Measurements from ENCODE around the gene ESRRG.
"Not testable (repeated sequence)": the region's sequence is repeated elsewhere in the genome, so short reads cannot be mapped to it uniquely, and the experiment has no call there.

ESRRG gene

DNA sequence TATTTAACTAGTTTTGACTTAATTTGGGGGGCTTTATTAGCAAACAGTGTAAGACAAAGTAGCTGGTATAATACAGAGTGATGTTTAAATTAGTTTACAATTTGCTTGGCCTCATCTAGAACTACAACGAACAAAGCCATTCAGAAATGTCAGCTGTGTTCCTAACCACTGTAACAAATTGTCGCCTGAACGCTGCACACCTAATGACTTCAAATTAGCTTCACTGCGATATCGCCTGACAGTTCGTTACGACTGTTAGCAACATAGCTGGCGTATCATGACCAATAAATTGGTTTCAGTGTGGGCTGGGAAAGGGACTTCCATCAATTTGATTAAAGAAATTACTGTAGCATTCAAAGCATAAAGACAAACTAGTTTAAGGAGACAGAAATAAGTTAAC is 160.1 kb downstream of the ESRRG start:
- DNase-seq (ENCODE audit: low spot score) = no peak

GRCh38 chr1:216562383-216562782 is 160.8 kb downstream of the ESRRG start:
- no peak for DNase-seq (ENCODE audit: low spot score)

DNA sequence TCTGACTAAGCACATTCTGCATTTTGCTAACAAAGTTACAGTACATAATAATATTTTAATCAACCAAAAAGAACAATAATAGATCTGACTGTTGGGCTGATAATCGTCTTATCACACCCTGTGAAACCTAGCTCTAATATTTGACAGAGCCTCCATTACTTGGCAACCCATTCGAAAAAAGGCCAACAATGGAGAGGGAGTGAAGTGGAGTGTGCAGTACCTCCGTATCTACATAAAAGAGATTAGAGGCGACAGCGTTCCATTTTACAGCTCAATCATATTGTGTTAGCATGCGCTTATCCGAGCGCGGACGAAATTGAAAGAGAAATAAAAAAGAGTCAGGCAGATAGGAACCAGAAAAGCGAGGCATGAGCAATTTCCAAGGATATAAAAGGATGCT is 162.7 kb downstream of the ESRRG start:
- DNase-seq (ENCODE audit: low spot score) = no peak

DNA sequence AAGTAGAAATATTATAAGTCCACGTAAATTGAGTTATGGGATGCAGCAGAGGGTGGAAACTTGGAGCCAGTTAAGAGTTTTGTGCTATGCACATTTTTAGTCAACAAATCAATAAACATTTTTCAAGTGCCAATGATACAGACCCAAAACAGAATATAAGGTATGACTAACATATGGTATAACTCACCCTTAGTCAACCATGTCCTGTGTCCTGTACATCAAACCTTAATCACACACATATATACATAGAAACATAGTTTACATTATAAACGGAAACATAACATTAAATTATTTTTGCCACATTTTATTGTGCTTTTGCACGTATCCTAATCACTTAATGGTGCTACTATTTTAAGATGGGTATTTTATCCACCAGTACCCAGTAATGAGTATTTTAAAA is 163.9 kb downstream of the ESRRG start:
- no peak for DNase-seq (ENCODE audit: low spot score)

DNA sequence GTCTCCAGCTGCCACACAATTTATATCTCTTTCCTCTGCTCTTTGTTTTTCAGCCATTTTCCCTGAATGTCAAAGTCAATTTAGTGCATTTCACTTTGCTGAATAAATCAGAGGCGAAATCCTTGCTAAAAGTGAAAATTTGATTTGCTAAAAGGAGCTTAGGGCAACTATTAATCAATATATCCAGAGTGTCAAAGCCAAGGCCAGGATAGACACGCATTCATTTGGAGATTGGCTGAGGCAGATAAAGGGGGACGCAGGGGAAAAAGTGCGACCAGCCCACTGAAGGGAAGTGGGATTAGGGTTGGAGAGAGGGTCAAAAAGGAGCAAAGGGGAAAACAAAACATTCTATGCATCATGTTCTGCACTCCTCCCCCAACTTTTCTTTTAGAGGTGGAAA is 167.6 kb downstream of the ESRRG start:
- no peak for DNase-seq (ENCODE audit: low spot score)

DNA sequence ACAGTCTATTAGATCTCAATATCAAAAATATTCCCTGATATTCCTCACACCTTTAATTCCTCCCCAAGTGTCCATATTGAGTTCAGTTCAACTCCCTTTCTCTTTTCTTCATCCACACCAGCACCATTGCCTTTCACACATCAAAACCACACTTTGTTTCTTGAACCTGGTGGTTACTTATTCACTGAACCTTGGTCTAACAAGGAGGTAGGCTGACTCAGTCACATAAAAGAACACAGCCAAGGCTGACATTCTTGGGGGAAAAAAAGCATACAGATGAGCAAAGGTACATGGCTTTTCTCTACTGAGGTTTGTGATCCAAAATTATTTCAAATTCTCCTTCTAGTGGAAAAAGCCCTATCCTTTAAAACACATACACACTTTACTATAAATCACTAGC is 168.3 kb downstream of the ESRRG start:
- no peak for DNase-seq (ENCODE audit: low spot score)

- no peak for DNase-seq (ENCODE audit: low spot score)
Observed at GRCh38 chr1:216553766-216554165, 169.5 kb downstream of the ESRRG start.

GRCh38 chr1:216553040-216553439 is 170.2 kb downstream of the ESRRG start:
- DNase-seq (ENCODE audit: low spot score) = no peak

- no peak for DNase-seq (ENCODE audit: low spot score)
Observed at GRCh38 chr1:216549796-216550195, 173.4 kb downstream of the ESRRG start.

DNA sequence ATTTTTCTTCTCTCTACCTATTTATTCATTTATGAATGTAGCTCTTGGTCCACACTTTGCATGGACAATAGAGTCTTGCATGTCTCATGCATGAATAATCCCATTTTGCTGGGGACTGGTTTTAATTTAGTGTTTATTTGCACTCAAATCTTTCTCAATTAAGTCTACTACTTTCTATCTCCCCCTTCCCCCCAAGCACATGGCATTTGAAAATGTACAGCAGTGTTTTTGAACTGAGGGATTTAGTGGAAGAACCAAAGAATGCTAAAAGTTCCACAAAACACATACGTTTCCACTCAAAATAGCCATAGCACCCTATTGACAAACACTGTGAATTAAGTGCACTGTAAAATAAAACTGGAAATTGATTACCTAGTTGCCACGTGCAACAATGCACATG is 180.5 kb downstream of the ESRRG start:
- DNase-seq (ENCODE audit: low spot score) = no peak

GRCh38 chr1:216542263-216542662 is 181.0 kb downstream of the ESRRG start:
- DNase-seq (ENCODE audit: low spot score) = no peak

DNA sequence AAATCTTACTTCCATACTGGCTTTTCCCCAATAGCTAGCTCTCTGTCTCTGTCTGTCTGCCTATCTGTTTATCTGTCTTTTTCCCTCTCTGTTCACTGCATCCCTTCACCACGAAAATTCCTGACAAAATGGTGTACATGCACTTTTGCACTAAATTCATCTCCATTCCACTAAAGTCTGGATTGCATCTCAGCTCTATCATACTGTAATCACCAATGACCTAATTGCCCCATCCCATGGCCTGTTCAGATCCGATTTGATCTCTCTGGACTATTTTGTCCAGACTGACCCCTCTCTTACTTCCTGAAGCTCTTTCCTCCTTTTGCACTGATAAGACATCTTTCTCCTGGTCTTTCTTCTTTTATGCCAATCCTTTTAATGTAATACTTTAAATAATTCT is 187.5 kb downstream of the ESRRG start:
- DNase-seq (ENCODE audit: low spot score) = no peak

DNA sequence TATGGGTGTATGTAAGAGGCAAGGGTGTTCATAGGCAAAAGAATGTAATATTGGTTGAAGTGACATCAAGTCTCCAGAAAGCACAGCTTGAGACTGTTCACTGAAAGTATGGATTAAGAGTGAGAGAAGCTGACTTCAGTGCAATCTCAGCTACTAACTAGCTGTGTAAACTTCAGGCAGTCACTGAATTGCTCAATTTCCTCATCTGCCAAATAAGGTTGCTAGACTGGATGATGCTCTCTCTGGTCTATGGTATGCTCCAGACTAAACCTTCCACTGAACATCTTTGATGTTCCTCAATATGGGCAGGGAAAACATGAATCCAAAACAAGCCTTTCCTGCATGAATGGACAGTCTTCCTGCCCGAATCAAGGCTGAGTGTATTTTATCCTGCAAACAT is 188.2 kb downstream of the ESRRG start:
- no peak for DNase-seq (ENCODE audit: low spot score)

DNA sequence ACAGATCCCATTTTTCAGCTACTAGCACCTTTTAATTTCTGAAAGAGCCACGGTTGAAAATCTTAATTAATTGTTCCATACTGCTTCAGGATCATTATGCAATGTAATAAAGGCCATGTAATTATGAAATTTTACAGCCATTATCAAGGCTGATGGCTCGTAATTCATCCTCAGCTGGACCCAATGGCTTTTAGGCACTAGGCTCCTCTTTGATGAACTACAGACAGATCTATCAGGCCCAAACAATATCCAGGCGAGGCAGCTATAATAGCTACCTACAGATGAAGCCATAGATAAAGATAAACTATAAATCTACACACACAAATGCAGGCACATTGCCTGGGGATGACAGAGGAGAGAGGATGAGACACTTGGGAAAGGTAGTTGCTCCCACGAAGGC is 189.5 kb downstream of the ESRRG start:
- DNase-seq (ENCODE audit: low spot score) = no peak

GRCh38 chr1:216532251-216532798 is 190.9 kb downstream of the ESRRG start:
- DNase-seq (ENCODE audit: low spot score) = no peak

DNA sequence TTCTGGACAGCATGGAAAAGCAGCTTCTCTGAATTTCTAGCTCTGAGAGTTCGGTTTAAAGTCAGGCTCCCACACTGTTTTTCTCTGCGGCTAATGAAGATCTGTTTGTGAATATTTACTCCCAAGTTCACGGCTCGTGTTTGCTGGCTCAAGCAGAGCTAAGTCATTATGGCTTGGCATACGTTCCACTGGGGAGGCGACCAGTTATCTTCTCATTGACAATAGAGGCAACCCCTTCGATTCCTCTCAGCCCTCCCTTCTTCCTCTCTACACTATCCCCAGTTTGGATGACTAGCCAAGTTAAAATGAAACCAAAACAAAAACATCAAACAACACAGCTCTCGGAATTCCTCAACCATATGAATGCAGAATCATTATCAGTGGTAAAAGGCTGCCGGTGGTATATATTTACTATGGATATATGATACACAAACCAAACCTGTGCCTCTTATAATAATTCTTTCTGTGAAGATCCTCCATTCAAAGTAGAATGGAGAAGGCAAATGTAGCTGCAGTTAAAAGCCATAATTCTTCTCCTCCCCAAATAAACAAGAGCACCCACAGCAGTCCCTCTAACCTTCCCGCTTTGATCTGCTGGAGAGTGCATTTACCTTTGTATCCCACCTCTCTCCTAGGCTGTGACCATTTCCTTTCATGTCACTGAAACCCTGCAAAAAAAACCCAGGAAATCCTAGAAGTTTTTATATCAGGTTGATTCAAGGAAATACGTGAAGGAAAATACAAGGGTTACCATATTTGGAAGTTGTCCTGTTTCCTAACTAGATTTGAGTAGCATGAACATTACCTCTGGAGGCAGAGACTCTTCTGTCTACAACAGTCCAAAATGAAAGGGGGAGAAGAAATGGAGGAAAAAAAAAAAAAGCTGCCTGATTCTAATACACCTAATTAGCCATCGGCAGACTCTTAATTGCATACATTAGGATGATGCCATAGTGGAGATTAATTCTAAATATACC is 191.7 kb downstream of the ESRRG start:
- DNase-seq (ENCODE audit: low spot score) = no peak

- DNase-seq (ENCODE audit: low spot score) = not testable (repeated sequence)
Observed at GRCh38 chr1:216529851-216530250, 193.4 kb downstream of the ESRRG start.

- DNase-seq (ENCODE audit: low spot score) = no peak
Observed at GRCh38 chr1:216528816-216529215, 194.4 kb downstream of the ESRRG start.

DNA sequence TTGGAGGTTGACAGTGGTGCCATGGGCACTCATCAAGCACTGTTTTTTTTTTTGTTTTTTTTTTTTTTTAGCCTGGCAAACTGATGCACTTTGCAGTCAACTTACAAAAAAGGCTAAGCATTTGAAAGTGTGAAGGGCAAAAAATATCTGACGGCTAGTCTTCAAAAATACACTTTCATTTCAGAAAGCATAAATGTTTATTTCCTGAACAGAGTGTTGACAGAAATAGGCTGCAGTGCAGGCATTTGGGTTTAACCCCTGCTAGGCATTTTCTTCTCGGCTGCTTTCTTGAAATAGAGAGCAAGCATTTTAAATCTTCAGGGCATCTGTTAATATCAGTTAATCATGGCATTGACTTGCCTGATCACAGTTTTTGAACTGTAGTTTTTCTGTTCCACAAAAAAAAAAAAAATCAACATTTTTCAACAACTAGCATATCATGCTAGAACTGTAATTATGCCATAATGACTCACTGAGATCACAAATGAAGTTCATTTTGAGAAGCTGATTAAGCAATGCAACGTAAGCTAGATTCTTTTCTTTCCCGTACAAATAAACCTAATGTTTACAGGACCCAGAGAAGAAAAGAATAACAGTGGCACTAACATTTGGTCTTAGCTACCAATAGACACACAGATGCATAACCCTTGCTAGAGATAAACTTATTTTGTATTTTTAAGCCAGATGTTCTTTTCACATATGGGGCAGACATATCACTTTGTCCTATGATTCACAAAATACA is 199.6 kb downstream of the ESRRG start:
- no peak for DNase-seq (ENCODE audit: low spot score)

DNA sequence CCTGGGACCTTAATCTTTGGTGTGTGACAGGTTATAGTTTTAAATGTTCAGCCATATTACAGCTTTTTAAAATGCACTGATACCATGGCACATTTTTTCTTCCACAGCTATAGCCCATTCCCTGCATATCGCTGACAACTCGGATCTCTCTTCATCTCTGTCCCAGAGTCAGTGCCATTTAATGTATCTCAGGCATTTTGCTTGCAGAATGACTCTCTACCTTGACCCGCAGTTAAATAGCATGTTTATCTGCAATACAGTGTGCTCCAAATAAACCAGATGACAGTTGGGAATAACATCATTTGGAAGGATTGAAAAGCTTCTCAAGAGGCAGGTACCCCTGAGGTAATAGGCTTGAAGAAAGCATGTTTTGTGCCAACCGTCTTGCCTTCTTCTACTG is 200.2 kb downstream of the ESRRG start:
- no peak for DNase-seq (ENCODE audit: low spot score)

GRCh38 chr1:216521477-216521876 is 201.8 kb downstream of the ESRRG start:
- no peak for DNase-seq (ENCODE audit: low spot score)

- no peak for DNase-seq (ENCODE audit: low spot score)
Observed at GRCh38 chr1:216518844-216519627, 204.2 kb downstream of the ESRRG start.

Data from iPS-NIHi11 (cell line).